GM12878 (cell line): Measurements from ENCODE around the gene PCDHGA4. TPM values are rescaled to one million over a fixed set of nuclear protein-coding genes. Genes with fewer than 3 reads are reported as not detected.
"Not testable (repeated sequence)": the region's sequence is repeated elsewhere in the genome, so short reads cannot be mapped to it uniquely, and the experiment has no call there.

Experiments used
- ATAC-seq: fragments of 200-7000 bp; cut with Tn5 transposase; 3 replicates; pipeline ENCODE4 v1.9.1; 2020; ENCODE audit warnings: mild to moderate bottlenecking, moderate library complexity
- BruUV-seq: library from RNA; stranded (reverse); fragments of 400-500 nt; replicated peaks from 2 replicates; lab custom pipeline; 2021; lab: Mats Ljungman, UMichigan
- CTCF ChIA-PET: fragments of 300-600 bp; sonication (Branson Sonifier 250); formaldehyde crosslinking; extraction: SDS; loops from one replicate; lab custom pipeline; 2021; ENCODE audit warnings: inconsistent platforms; lab: Yijun Ruan, JAX
- POLR2A ChIA-PET: fragments of 350-600 bp; formaldehyde crosslinking; extraction: SDS; loops from one replicate; lab custom pipeline; 2021; ENCODE audit warnings: inconsistent platforms; lab: Charles Lee
- RAD21 ChIA-PET: fragments of 300-600 bp; sonication (Branson Sonifier 250); formaldehyde crosslinking; loops from one replicate; lab custom pipeline; 2023; ENCODE audit warnings: antibody characterized with exemption; ENCODE audit not compliant: unreplicated experiment; lab: Charles Lee
- SMC1A ChIA-PET: fragments of 300-600 bp; sonication (Branson Sonifier 250); formaldehyde crosslinking; loops from one replicate; lab custom pipeline; 2023; ENCODE audit not compliant: unreplicated experiment, uncharacterized antibody; lab: Charles Lee
- DNase-seq: peaks from one replicate; pipeline ENCODE4 v3.0.0-alpha.2; 2011; ENCODE audit warnings: low read depth, low spot score
- FAIRE-seq: peaks from 3 replicates; lab custom pipeline; 2011; peaks lifted over from hg19 to GRCh38; lab: Jason Lieb, UNC
- H2AFZ ChIP-seq: 2 replicates; pipeline ENCODE4 v1.6.0; 2011; ENCODE audit warnings: low read depth, low read length, control low read depth; ENCODE audit not compliant: control insufficient read depth
- H3K27ac ChIP-seq: 2 replicates; pipeline ENCODE4 v1.5.1; 2011; ENCODE audit warnings: control low read depth; ENCODE audit not compliant: control insufficient read depth, insufficient read depth
- H3K27me3 ChIP-seq, 2 experiments: replicated peaks in 1 of 2; 2 replicates each; pipeline versions ENCODE4 v1.6.0 to v1.6.1; 2011; ENCODE audit warnings: low read length in 1 of 2; ENCODE audit not compliant: control insufficient read depth in 2 of 2, insufficient read depth in 2 of 2
- H3K36me3 ChIP-seq, 2 experiments: 2 replicates each; pipeline ENCODE4 v1.5.1; 2011; ENCODE audit warnings: low read length in 1 of 2; ENCODE audit not compliant: control insufficient read depth in 2 of 2, insufficient read depth in 2 of 2
- H3K4me1 ChIP-seq: 2 replicates; pipeline ENCODE4 v1.6.1; 2011; ENCODE audit warnings: mild to moderate bottlenecking, low read length, moderate library complexity, mixed read lengths; ENCODE audit not compliant: control insufficient read depth, insufficient read depth
- H3K4me2 ChIP-seq: 2 replicates; pipeline ENCODE4 v1.6.0; 2011; ENCODE audit warnings: control low read depth; ENCODE audit not compliant: control insufficient read depth, insufficient read depth
- H3K4me3 ChIP-seq: fragments of 200-600 bp; sonication (generic); 2 replicates; pipeline ENCODE4 v1.5.1; 2016
- H3K79me2 ChIP-seq: 2 replicates; pipeline ENCODE4 v1.6.0; 2011; ENCODE audit warnings: low read length; ENCODE audit not compliant: control insufficient read depth, insufficient read depth
- H3K9ac ChIP-seq: 2 replicates; pipeline ENCODE4 v1.8.0; 2011; ENCODE audit warnings: low read length, control low read depth, mixed read lengths; ENCODE audit not compliant: control insufficient read depth, insufficient read depth
- H3K9me3 ChIP-seq: replicated peaks from 3 replicates; pipeline ENCODE4 v1.5.1; 2011; ENCODE audit warnings: mild to moderate bottlenecking, low read length; ENCODE audit not compliant: control insufficient read depth, insufficient read depth
- H4K20me1 ChIP-seq: 2 replicates; pipeline ENCODE4 v1.6.0; 2011; ENCODE audit not compliant: control insufficient read depth, insufficient read depth
- EP300 ChIP-seq, 2 experiments: fragments of 150-350 bp in 1 of 2; IDR thresholded peaks; 2 replicates each; pipeline ENCODE4 v1.6.1; 2011 to 2012; ENCODE audit warnings: low read depth in 2 of 2, low read length in 2 of 2, borderline replicate concordance in 1 of 2, improper control_type of control experiment in 1 of 2, inconsistent platforms in 1 of 2; ENCODE audit not compliant: control insufficient read depth in 1 of 2
- LARP7 ChIP-seq: fragments of 450-650 bp; IDR thresholded peaks from 2 replicates; pipeline ENCODE4 v1.6.1; 2017; ENCODE audit warnings: mild to moderate bottlenecking
- ZNF274 ChIP-seq: IDR thresholded peaks from one replicate; pipeline ENCODE4 v1.8.0; 2011; ENCODE audit not compliant: insufficient read length, insufficient read depth
- ZNF687 ChIP-seq: fragments of 450-650 bp; IDR thresholded peaks from 2 replicates; pipeline ENCODE4 v1.6.1; 2017; ENCODE audit warnings: mild to moderate bottlenecking, moderate library complexity
- WGBS: methylation state at CpG from one replicate; pipeline ENCODE4 v1.1.6; 2016; ENCODE audit warnings: low lambda C conversion rate; ENCODE audit not compliant: insufficient replicate concordance, insufficient coverage; ENCODE audit errors: missing lambda C conversion rate; 5-methylcytosine and 5-hydroxymethylcytosine counted together
- in situ Hi-C: fragments of 300-500 bp; cut with MboI; formaldehyde crosslinking; loops from 9 replicates; pipeline ENCODE4 v1.14.3; 2018; ENCODE audit warnings: mixed read lengths
- intact Hi-C: fragments of 100-400 bp; cut with micrococcal nuclease; formaldehyde crosslinking; loops from one replicate; pipeline ENCODE4 v1.14.2; 2022; ENCODE audit not compliant: unreplicated experiment
- polyA plus RNA-seq, 11 experiments: library from polyadenylated mRNA; depleted of rRNA in 4 of 11; unstranded in 6 of 11; stranded (reverse) in 5 of 11; fragments of >200 nt; fragmentation: Nextera tagmentation in 4 of 11; fragmentation: Illumina TruSeq in 1 of 11; extraction: Ambion mirVana in 4 of 11; extraction: Trizol in 1 of 11; gene quantifications; 1 replicate in 1 of 11; 2 replicates in 10 of 11; pipeline versions ENCODE4 v1.2.1 to v1.2.3, GENCODE V29; 2011 to 2016; ENCODE audit warnings: inconsistent platforms in 2 of 11, missing spikeins in 2 of 11, low read depth in 1 of 11
- total RNA-seq, 4 experiments: library from RNA; depleted of rRNA in 3 of 4; stranded (reverse); fragments of >200 nt in 3 of 4; fragmentation: Illumina TruSeq in 1 of 4; extraction: Trizol in 1 of 4; gene quantifications; 2 replicates each; pipeline versions ENCODE4 v1.2.1 to v1.2.3, GENCODE V29; 2013 to 2021

The PCDHGA4 gene
- total and polyA plus RNA-seq, 10 of the 15 experiments (the other 5 are each of a cell fraction or from before 2014, with no cell fraction given) = 0.09 to 0.17 (median 0.13) TPM; not detected in 3

- TF ChIP-seq ZNF687 (no peak), EP300 (IDR thresholded peaks at IDR 0.05; ENCODE audit: borderline replicate concordance in 1 of 2, control insufficient read depth in 1 of 2, low read depth in 2 of 2, low read length in 2 of 2) (no peak), LARP7 (no peak), ZNF274 (no peak)
Observed at GRCh38 chr5:141374627-141375026, 19.8 kb downstream of the PCDHGA4 start (continued).

- BruUV-seq, CTCF ChIA-PET, H3K4me3 ChIP-seq, H3K4me2 ChIP-seq, SMC1A ChIA-PET, ATAC-seq, in situ Hi-C loops, H3K79me2 ChIP-seq, H2AFZ ChIP-seq, H3K27me3 ChIP-seq, H3K4me1 ChIP-seq, H4K20me1 ChIP-seq, H3K27ac ChIP-seq, intact Hi-C loops, H3K9ac ChIP-seq, H3K36me3 ChIP-seq, FAIRE-seq, RAD21 ChIA-PET, DNase-seq, POLR2A ChIA-PET: not testable (repeated sequence)
- WGBS = 89% methylated on average over 33 of the region's 48 CpGs
- H3K9me3 ChIP-seq = peaks cover 17% of the 10 kb centered on the region; the same call in 2 of the 3 replicates
Observed at GRCh38 chr5:141375444-141376155, 20.8 kb downstream of the PCDHGA4 start.
